Lower lobe of right lung (tissue), 2 donors: ENCODE data around the gene HHIPL1. TPM values are rescaled to one million over a fixed set of nuclear protein-coding genes. Genes with fewer than 3 reads are reported as not detected.

Source experiments
- ATAC-seq, 2 donors: fragments of 200-7000 bp; cut with Tn5 transposase; one replicate each; pipeline ENCODE4 v1.9.1; 2020 to 2022; ENCODE audit warnings: mild to moderate bottlenecking in 2 of 2, moderate library complexity in 2 of 2
- DNase-seq: peaks from one replicate; pipeline ENCODE4 v3.0.0-alpha.2; 2020
- H3K27ac ChIP-seq: fragments of 200-600 bp; one replicate; pipeline ENCODE4 v1.8.0; 2022
- H3K27me3 ChIP-seq: fragments of 200-600 bp; one replicate; pipeline ENCODE4 v1.8.0; 2022; ENCODE audit warnings: low read depth
- H3K36me3 ChIP-seq: fragments of 200-600 bp; one replicate; pipeline ENCODE4 v1.8.0; 2022; ENCODE audit warnings: mild to moderate bottlenecking
- H3K4me1 ChIP-seq: fragments of 200-600 bp; one replicate; pipeline ENCODE4 v1.8.0; 2022
- H3K4me3 ChIP-seq: fragments of 200-600 bp; one replicate; pipeline ENCODE4 v1.8.0; 2022; ENCODE audit warnings: mild to moderate bottlenecking
- H3K9me3 ChIP-seq: fragments of 200-600 bp; one replicate; pipeline ENCODE4 v1.8.0; 2022
- CTCF ChIP-seq: fragments of 200-600 bp; IDR thresholded peaks from one replicate; pipeline ENCODE4 v1.8.0; 2022; ENCODE audit warnings: antibody characterized with exemption, mild to moderate bottlenecking
- intact Hi-C: fragments of 100-400 bp; cut with DNase I; formaldehyde crosslinking; loops from one replicate; pipeline ENCODE4 v1.11.0; 2022
- total RNA-seq: library from RNA; stranded (reverse); fragmentation: NEBNext Ultra II Directional; extraction: Animal tissue kit (Norgen Biotek cat#: 25700); gene quantifications from one replicate; pipeline ENCODE4 v1.2.1, GENCODE V29; 2021
- donor health status: DM: no; HTN: yes; CAD: no; lungs with severe emphysema.

The HHIPL1 gene
- total RNA-seq, 1 donor from 2014 or later = 1.6 TPM

GRCh38 chr14:99643343-99643742 lies 1.6 kb upstream of the HHIPL1 start:
- H3K4me1 ChIP-seq = peaks cover 11% of the 10 kb centered on the region
- no peaks in the 10 kb centered on the region for H3K36me3 ChIP-seq
- ATAC-seq = no peak

GRCh38 chr14:99644035-99644587 lies 818 bp upstream of the HHIPL1 start:
- no peak for ATAC-seq
- no peaks in the 10 kb centered on the region for H3K9me3 ChIP-seq
- intact Hi-C loops = no loop called here

More at GRCh38 chr14:99643343-99643742, 1.6 kb upstream of the HHIPL1 start:
- H3K27ac ChIP-seq = no peak overlapping the region
- intact Hi-C loops = no loop called here
- no peak for DNase-seq
- H3K9me3 ChIP-seq = no peaks in the 10 kb centered on the region
- no peak overlapping the region for H3K4me3 ChIP-seq
- peaks cover 18% of the 10 kb centered on the region for H3K27me3 ChIP-seq
- TF ChIP-seq CTCF = no peak

GRCh38 chr14:99645545-99646505 lies 896 bp downstream of the HHIPL1 start:
- Histone ChIP-seq H3K36me3 (no peaks in the 10 kb centered on the region), H3K4me1 (peaks cover 11% of the 10 kb centered on the region), H3K27me3 (peaks cover 18% of the 10 kb centered on the region), H3K9me3 (no peaks in the 10 kb centered on the region), H3K4me3 (peak overlapping the region; percentile 57), H3K27ac (no peak overlapping the region)
- no peak for TF ChIP-seq CTCF
- ATAC-seq (no peak), DNase-seq (no peak)
- intact Hi-C loops = no loop called here

More at GRCh38 chr14:99644035-99644587, 818 bp upstream of the HHIPL1 start:
- H3K27ac ChIP-seq = no peak overlapping the region
- peaks cover 18% of the 10 kb centered on the region for H3K27me3 ChIP-seq
- no peak overlapping the region for H3K4me3 ChIP-seq
- no peak for DNase-seq
- H3K4me1 ChIP-seq = peaks cover 11% of the 10 kb centered on the region
- no peaks in the 10 kb centered on the region for H3K36me3 ChIP-seq
- TF ChIP-seq CTCF = no peak

DNA sequence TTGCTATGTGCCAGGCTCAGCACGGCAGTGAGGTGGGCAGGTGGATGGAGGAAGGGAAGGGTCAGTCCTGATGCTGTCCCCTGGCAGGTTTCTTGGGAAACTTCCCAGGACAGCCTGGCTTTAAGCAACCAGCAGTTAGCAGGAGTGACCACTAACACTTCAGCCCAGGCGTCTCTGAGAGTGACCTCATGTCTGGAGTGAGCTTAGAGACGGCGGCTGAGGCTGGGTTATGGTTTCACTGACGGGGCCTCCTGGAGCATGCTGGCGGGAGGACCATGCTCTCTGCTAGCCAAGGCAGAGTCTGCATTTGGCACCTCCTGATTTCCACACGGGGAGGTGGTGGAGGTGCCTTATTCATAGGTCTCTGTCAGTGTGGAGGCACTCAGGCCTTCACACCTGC lies 2.5 kb downstream of the HHIPL1 start:
- no peak for TF ChIP-seq CTCF
- intact Hi-C loops = no loop called here
- Histone ChIP-seq H3K4me3 (no peak overlapping the region), H3K36me3 (no peaks in the 10 kb centered on the region), H3K27me3 (peaks cover 18% of the 10 kb centered on the region), H3K4me1 (peaks cover 11% of the 10 kb centered on the region), H3K9me3 (no peaks in the 10 kb centered on the region), H3K27ac (no peak overlapping the region)
- no peak for ATAC-seq
- no peak for DNase-seq

- H3K36me3 ChIP-seq = no peaks in the 10 kb centered on the region
- no peak overlapping the region for H3K4me3 ChIP-seq
- intact Hi-C loops = no loop called here
- H3K27ac ChIP-seq = no peak overlapping the region
- no peaks in the 10 kb centered on the region for H3K9me3 ChIP-seq
- ATAC-seq = no peak
- peaks cover 18% of the 10 kb centered on the region for H3K27me3 ChIP-seq
- no peak for DNase-seq
- TF ChIP-seq CTCF = no peak
- H3K4me1 ChIP-seq = peaks cover 11% of the 10 kb centered on the region
Observed at GRCh38 chr14:99648027-99648784, 3.3 kb downstream of the HHIPL1 start.
